Heart left ventricle (tissue), 13 donors: ENCODE data around the gene TXNL4A.

ENCODE experiments used
- CTCF ChIP-seq, 12 donors: fragments of 200-600 bp; sonication (generic) in 4 of 12; IDR thresholded peaks; one replicate each; pipeline versions ENCODE4 v1.5.0 to v1.8.0; 2018 to 2022; ENCODE audit warnings: antibody characterized with exemption in 12 of 12, mild to moderate bottlenecking in 5 of 12
- POLR2A ChIP-seq, 2 donors: fragments of 450-650 bp; IDR thresholded peaks; one replicate each; pipeline ENCODE4 v1.6.1; 2017; ENCODE audit warnings: antibody characterized with exemption in 2 of 2, mild to moderate bottlenecking in 2 of 2, moderate library complexity in 2 of 2
- donor health status: ischemic (EF 13 %, LVEDD 7.1; RV severe dilation, severe dysfunction).
- donor health status: DM: no; HTN: yes; CAD: no.
- donor health status: DM: no; HTN: no; CAD: no.
- donor health status: ischemic (EF 25% LVEDD 6.9; RV normal size, moderate dysfunction).
- donor health status: ischemic (EF 25% LVEDD 5.7; RV mildly dilated, moderate dysfunction).
- donor health status: ischemic (EF 35%, LVEDD 5.7; RV mildly dilated, moderate dysfunction).
- donor health status: nonischemic (EF 11% LVEDD 7.7; RV severe dilation, severe dysfunction).
- donor health status: DM: yes; HTN: yes; CAD: no.
- donor health status: PGD.
- donor health status: ischemic (EF 29% LVEDD 5.4; RV normal size, mild dysfunction).
- donor health status: nonischemic (EF 23%, LVEDD 6.1; RV moderate dilation, normal function).

DNA sequence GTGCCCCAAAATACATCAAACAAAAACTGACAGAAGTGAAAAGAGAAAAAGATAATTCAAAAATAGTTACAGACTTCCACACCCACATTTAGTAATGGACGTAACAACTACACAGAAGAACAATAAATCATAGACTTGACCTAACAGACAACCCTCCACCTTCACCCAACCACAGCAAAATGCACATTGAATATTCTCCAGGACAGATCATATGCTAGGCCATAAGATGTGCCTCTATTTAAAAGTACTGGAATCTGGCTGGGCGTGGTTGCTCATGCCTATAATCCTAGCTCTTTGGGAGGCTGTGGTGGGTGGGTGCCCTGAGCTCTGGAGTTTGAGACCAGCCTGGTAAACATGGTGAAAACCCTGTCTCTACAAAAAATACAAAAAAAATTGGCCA is 56.9 kb downstream of the TXNL4A start:
- TF ChIP-seq CTCF (IDR thresholded peaks at IDR 0.05) (no peak), POLR2A (IDR thresholded peaks at IDR 0.05) (no peak)
